ENCODE data around the gene BPI. TPM values are rescaled to one million over a fixed set of nuclear protein-coding genes. Genes with fewer than 3 reads are reported as not detected.

BPI gene
- total RNA-seq, 1 donor = 1.4 TPM

GRCh38 chr20:38301309-38301708 is 2.6 kb upstream of the BPI start:
- no peak for TF ChIP-seq CTCF (IDR thresholded peaks at IDR 0.05; ENCODE audit: insufficient read depth, low read length)
- no peak overlapping the region for H3K4me3 ChIP-seq (ENCODE audit: low read depth, low read length)
- no peak for DNase-seq (ENCODE audit: low read depth)

GRCh38 chr20:38302786-38303185 is 1.2 kb upstream of the BPI start:
- no peak overlapping the region for H3K4me3 ChIP-seq (ENCODE audit: low read depth, low read length)
- no peak for TF ChIP-seq CTCF (IDR thresholded peaks at IDR 0.05; ENCODE audit: insufficient read depth, low read length)
- DNase-seq (ENCODE audit: low read depth) = no peak

GRCh38 chr20:38304845-38305447 is 990 bp downstream of the BPI start:
- H3K4me3 ChIP-seq (ENCODE audit: low read depth, low read length) = no peak overlapping the region
- peak; percentile 45 for DNase-seq (ENCODE audit: low read depth)
- peak; percentile 61 for TF ChIP-seq CTCF (IDR thresholded peaks at IDR 0.05; ENCODE audit: insufficient read depth, low read length)

GRCh38 chr20:38305541-38305940 is 1.6 kb downstream of the BPI start:
- no peak for TF ChIP-seq CTCF (IDR thresholded peaks at IDR 0.05; ENCODE audit: insufficient read depth, low read length)
- no peak overlapping the region for H3K4me3 ChIP-seq (ENCODE audit: low read depth, low read length)
- no peak for DNase-seq (ENCODE audit: low read depth)

- TF ChIP-seq CTCF (IDR thresholded peaks at IDR 0.05; ENCODE audit: insufficient read depth, low read length) = no peak
- DNase-seq (ENCODE audit: low read depth) = no peak
- no peak overlapping the region for H3K4me3 ChIP-seq (ENCODE audit: low read depth, low read length)
Measured at GRCh38 chr20:38306379-38306778, 2.4 kb downstream of the BPI start.

GRCh38 chr20:38307371-38308046 is 3.6 kb downstream of the BPI start:
- peak; percentile 66 for DNase-seq (ENCODE audit: low read depth)
- H3K4me3 ChIP-seq (ENCODE audit: low read depth, low read length) = no peak overlapping the region
- TF ChIP-seq CTCF (IDR thresholded peaks at IDR 0.05; ENCODE audit: insufficient read depth, low read length) = no peak

Measured in fibroblast of the aortic adventitia (primary cell).